ENCODE results near the gene EXOC6B. TPM values are rescaled to one million over a fixed set of nuclear protein-coding genes. Genes with fewer than 3 reads are reported as not detected.

EXOC6B gene
- total and polyA plus RNA-seq, 2 of the 8 experiments (the other 6 are each of a cell fraction or from before 2014, with no cell fraction given) = 13.5 to 33.0 TPM

- TF ChIP-seq RNF2 (IDR thresholded peaks at IDR 0.05; ENCODE audit: borderline replicate concordance, low read depth, low read length, missing control alignments, poor library complexity, severe bottlenecking) (no peak), CHD2 (IDR thresholded peaks at IDR 0.05; ENCODE audit: low read length) (no peak), TAF7 (optimal IDR thresholded peaks at IDR 0.05; ENCODE audit: borderline replicate concordance, low read depth, low read length) (no peak), CBX8 (IDR thresholded peaks at IDR 0.05; ENCODE audit: borderline replicate concordance, low read depth, low read length) (no peak), KDM1A (IDR thresholded peaks at IDR 0.05; ENCODE audit: borderline replicate concordance, low read length) (no peak), SIN3A (conservative IDR thresholded peaks at IDR 0.05 in 1 of 2, IDR thresholded peaks at IDR 0.05 in 1 of 2; ENCODE audit: low read depth in 1 of 2, low read length in 2 of 2) (no peak), TAF1 (IDR thresholded peaks at IDR 0.05; ENCODE audit: low read depth, low read length) (no peak), POLR2A (IDR thresholded peaks at IDR 0.05; ENCODE audit: control extremely low read depth in 1 of 2, low read depth in 2 of 2, low read length in 2 of 2) (no peak)
Observed at GRCh38 chr2:72765997-72766609, 59.7 kb downstream of the EXOC6B start (continued).
